ENCODE measurements around the gene FBXO3.
"Not testable (repeated sequence)": the region's sequence is repeated elsewhere in the genome, so short reads cannot be mapped to it uniquely, and the experiment has no call there.

Gene FBXO3

DNA sequence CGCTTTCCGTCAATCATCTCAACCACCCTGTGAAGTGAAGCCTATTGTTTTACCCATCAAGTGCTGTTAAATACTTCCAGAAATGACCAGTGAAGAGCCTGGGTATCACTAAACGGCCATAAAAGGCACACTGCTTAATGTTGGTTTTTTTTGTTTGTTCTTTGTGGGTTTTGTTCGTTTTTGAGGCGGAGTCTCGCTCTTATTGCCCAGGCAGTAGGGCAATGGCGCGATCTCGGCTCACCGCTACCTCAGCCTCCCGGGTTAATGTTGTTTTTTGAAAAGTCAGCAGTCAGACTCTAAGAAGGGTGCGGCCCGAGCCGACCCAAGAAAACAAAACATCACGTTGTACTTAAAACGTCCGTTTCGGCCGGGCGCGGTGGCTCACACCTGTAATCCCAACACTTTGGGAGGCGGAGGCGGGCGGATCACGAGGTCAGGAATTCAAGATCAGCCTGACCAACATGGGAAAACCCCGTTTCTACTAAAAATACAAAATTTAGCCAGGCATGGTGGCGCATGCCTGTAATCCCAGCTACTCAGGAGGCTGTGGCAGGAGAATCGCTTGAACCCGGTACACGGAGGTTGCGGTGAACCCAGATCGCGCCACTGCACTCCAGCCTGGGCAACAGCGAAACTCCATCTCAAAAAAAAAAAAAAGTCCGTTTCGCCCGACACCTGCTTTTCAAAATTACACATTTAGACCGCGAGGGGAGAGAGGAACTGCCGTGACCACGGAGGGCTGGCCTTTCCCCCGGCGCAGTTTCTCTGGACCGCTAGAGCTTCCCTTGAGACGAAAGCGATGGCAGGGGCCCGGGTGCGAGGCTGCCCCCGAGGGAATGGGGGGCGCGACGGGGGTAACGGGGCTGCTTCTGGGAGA, 38.8 kb downstream of the FBXO3 start:
- peaks cover 3% of the 10 kb centered on the region for H3K27me3 Mint-ChIP-seq (ENCODE audit: low read depth, poor library complexity)
- DNase-seq, result no peak
- H3K9me3 Mint-ChIP-seq, result peaks cover 14% of the 10 kb centered on the region
- no peak overlapping the region for H3K27ac Mint-ChIP-seq
- peaks cover 53% of the 10 kb centered on the region for H3K4me1 Mint-ChIP-seq
- TF ChIP-seq, protein P1, sequence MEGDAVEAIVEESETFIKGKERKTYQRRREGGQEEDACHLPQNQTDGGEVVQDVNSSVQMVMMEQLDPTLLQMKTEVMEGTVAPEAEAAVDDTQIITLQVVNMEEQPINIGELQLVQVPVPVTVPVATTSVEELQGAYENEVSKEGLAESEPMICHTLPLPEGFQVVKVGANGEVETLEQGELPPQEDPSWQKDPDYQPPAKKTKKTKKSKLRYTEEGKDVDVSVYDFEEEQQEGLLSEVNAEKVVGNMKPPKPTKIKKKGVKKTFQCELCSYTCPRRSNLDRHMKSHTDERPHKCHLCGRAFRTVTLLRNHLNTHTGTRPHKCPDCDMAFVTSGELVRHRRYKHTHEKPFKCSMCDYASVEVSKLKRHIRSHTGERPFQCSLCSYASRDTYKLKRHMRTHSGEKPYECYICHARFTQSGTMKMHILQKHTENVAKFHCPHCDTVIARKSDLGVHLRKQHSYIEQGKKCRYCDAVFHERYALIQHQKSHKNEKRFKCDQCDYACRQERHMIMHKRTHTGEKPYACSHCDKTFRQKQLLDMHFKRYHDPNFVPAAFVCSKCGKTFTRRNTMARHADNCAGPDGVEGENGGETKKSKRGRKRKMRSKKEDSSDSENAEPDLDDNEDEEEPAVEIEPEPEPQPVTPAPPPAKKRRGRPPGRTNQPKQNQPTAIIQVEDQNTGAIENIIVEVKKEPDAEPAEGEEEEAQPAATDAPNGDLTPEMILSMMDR (IDR thresholded peaks at IDR 0.05), result no peak
- H3K36me3 Mint-ChIP-seq (ENCODE audit: low read depth), result peaks cover 37% of the 10 kb centered on the region
- peak overlapping the region; percentile 90 for H3K4me3 Mint-ChIP-seq

DNA sequence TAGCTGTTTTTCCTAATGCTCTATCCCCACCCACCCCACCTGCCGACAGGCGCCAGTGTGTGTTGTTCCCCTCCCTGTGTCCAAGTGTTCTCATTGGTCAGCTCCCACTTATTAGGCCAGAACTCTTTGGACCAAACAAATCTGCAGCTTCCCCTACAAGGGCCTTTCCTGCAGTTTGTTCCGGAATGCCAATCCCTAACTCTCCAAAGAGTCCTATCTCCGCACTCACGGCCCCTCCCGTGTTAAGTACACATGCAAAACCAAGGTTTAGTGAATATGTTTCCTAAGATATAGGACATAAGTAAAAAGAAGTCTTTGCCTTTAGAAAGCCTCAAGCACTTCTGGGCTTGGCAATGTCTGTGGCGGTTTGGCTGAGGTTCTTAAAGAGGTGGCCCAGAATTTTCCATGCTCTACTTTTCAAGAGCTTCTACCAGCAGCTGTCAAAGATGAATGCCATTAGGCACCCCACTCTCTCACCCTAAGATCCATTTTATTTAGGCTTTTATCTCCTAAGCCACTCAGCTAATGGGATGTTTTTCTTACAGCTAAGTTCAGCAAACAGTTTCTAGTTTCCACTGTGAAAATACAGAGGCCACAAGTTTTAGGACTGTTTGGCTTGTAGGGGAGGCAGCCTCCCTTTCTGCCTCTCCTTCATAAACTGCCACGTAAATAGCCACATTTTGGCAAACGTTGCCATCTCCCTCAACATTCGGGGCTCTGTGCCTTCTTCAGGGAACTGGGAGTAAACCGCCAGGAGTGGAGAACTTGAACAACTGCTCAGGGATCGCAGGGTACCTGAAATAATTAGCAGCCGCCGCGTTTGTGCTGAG, 39.7 kb downstream of the FBXO3 start:
- Mint-ChIP-seq H3K4me3 (peak overlapping the region; percentile 90), H3K36me3 (ENCODE audit: low read depth) (peaks cover 43% of the 10 kb centered on the region), H3K4me1 (peaks cover 54% of the 10 kb centered on the region), H3K27me3 (ENCODE audit: low read depth, poor library complexity) (peaks cover 3% of the 10 kb centered on the region), H3K27ac (no peak overlapping the region), H3K9me3 (peaks cover 12% of the 10 kb centered on the region)
- TF ChIP-seq, protein P1 (IDR thresholded peaks at IDR 0.05), result no peak
- DNase-seq, result no peak

DNA sequence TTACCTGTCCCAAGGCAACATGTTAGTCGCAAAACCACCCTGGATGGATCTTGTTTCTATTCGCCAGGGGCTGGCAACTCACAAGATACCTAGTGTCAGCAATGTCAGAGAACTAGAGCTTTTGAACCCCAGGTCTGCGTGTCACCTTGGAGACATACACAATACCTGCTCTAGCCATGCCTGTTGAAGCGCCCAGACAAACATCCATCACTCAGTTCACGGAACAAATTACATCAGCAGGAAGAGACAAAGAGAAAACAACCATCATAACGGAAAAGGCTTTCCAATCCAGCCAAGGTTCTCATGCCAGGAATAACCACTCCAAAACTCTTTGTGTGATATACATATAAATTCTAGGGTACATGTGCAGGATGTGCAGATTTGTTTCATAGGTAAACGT, 40.3 kb downstream of the FBXO3 start:
- Mint-ChIP-seq H3K4me1 (peaks cover 59% of the 10 kb centered on the region), H3K27me3 (ENCODE audit: low read depth, poor library complexity) (peaks cover 3% of the 10 kb centered on the region), H3K36me3 (ENCODE audit: low read depth) (peaks cover 45% of the 10 kb centered on the region), H3K27ac (no peak overlapping the region), H3K9me3 (peaks cover 13% of the 10 kb centered on the region), H3K4me3 (peak overlapping the region; percentile 90)
- TF ChIP-seq, protein P1 (IDR thresholded peaks at IDR 0.05), result no peak
- DNase-seq, result no peak

DNA sequence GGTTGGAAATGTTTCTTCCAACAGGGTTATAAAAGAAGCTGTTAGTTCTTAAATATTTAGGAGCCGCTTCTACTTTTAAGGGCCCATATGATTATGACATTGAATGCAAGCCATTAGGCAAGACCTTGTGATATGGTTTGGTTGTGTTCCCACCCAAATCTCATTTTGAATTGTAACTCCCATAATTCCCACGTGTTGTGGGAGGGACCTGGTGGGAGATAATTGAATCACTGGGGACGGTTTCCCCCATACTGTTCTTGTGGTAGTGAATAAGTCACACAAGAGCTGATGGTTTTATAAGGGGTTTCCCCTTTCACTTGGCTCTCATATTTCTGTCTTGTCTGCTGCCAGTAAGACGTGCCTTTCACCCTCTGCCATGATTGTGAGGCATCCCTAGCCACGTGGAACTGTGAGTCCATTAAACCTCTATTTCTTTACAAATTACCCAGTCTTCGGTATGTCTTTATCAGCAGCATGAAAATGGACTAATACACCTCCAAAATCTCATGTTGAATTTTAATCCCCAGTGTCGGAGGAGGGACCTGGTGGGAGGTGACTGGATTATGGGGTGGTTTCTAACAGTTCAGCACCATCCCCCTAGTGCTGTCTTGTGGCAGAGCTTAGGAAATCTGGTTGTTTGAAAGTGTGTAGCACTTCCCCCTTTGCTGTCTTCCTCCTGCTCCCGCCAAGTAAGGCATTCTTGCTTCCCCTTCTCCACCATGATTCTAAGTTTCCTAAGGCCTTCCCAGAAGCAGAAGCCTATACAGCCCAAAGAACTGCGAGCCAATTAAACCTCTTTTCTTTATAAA, 42.4 kb downstream of the FBXO3 start:
- TF ChIP-seq, protein P1 (IDR thresholded peaks at IDR 0.05), result no peak
- peak overlapping the region; percentile 35 for H3K4me3 Mint-ChIP-seq
- peaks cover 53% of the 10 kb centered on the region for H3K4me1 Mint-ChIP-seq
- H3K27me3 Mint-ChIP-seq (ENCODE audit: low read depth, poor library complexity), result peaks cover 2% of the 10 kb centered on the region
- peak overlapping the region; percentile 96 for H3K27ac Mint-ChIP-seq
- peaks cover 66% of the 10 kb centered on the region for H3K36me3 Mint-ChIP-seq (ENCODE audit: low read depth)
- no peak for DNase-seq
- peaks cover 34% of the 10 kb centered on the region for H3K9me3 Mint-ChIP-seq

DNA sequence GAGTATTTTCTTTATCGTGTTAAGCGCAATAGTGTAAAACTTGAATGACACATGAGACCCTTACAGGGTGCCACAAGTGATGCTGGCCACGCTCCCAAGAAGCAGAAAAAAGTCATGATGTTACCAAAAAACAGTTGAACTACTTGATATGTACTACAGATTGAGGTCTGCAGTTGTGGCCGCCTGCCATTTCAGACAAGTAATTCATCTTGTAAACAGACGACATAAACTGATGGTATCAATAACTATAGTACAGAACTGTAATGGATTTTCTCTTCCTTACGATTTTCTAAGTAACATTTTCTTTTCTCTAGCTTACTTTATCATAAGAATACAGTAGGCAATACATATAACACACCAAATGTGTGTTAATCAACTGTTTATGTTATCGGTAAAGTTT, 43.6 kb downstream of the FBXO3 start:
- Mint-ChIP-seq H3K27me3 (ENCODE audit: low read depth, poor library complexity) (peaks cover 2% of the 10 kb centered on the region), H3K27ac (no peak overlapping the region), H3K4me3 (no peak overlapping the region), H3K4me1 (peaks cover 59% of the 10 kb centered on the region), H3K36me3 (ENCODE audit: low read depth) (peaks cover 78% of the 10 kb centered on the region), H3K9me3 (peaks cover 45% of the 10 kb centered on the region)
- TF ChIP-seq, protein P1 (IDR thresholded peaks at IDR 0.05), result no peak
- no peak for DNase-seq

DNA sequence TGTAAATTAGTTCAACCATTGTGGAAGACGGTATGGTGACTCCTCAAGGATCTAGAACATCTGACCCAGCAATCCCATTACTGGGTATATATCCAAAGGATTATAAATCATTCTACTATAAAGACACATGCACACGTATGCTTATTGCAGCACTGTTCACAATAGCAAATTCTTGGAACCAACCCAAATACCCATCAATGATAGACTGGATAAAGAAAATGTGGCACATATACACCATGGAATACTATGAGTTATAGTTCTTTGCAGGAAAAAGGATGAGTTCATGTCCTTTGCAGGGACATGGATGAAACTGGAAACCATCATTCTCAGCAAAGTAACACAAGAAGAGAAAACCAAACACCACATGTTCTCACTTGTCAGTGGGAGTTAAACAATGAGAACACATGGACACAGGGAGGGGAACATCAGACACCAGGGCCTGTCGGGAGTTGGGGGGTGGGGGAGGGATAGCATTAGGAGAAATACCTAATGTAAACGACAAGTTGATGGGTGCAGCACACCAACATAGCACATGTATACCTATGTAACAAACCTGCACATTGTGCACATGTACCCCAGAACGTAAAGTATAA, 45.2 kb downstream of the FBXO3 start:
- Mint-ChIP-seq H3K4me3 (peak overlapping the region; percentile 39), H3K9me3 (peaks cover 45% of the 10 kb centered on the region), H3K36me3 (ENCODE audit: low read depth) (peaks cover 76% of the 10 kb centered on the region), H3K4me1 (peaks cover 62% of the 10 kb centered on the region)
- DNase-seq; H3K27me3 Mint-ChIP-seq (ENCODE audit: low read depth, poor library complexity); H3K27ac Mint-ChIP-seq: not testable (repeated sequence)

DNA sequence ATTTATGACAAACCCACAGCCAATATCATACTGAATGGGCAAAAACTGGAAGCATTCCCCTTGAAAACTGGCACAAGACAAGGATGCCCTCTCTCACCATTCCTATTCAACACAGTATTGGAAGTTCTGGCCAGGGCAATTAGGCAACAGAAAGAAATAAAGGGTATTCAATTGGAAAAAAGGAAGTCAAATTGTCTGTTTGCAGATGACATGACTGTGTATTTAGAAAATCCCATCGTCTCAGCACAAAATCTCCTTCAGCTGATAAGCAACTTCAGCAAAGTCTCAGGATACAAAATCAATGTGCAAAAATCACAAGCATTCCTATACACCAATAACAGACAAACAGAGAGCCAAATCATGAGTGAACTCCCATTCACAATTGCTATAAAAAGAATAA, 46.8 kb downstream of the FBXO3 start:
- not testable (repeated sequence) for H3K27me3 Mint-ChIP-seq (ENCODE audit: low read depth, poor library complexity); DNase-seq; H3K27ac Mint-ChIP-seq; H3K4me3 Mint-ChIP-seq
- Mint-ChIP-seq H3K9me3 (peaks cover 39% of the 10 kb centered on the region), H3K36me3 (ENCODE audit: low read depth) (peaks cover 64% of the 10 kb centered on the region), H3K4me1 (peaks cover 67% of the 10 kb centered on the region)
